ENCODE data around the gene RRP36. TPM values are rescaled to one million over a fixed set of nuclear protein-coding genes. Genes with fewer than 3 reads are reported as not detected.
A peak's percentile ranks its signal among the peaks of the same experiment; 100 is the strongest.

The RRP36 gene
- total and polyA plus RNA-seq, 2 experiments from 2014 or later = 72.5 to 83.2 TPM

GRCh38 chr6:42979523-42980177 lies 41.8 kb upstream of the RRP36 start:
- Histone ChIP-seq H3K4me2 (peak overlapping the region; percentile 85), H3K79me2 (peaks cover 33% of the 10 kb centered on the region), H3K36me3 (replicated peaks; ENCODE audit: insufficient read depth, low read depth) (no peaks in the 10 kb centered on the region), H3K4me1 (ENCODE audit: insufficient read depth) (peaks cover 15% of the 10 kb centered on the region), H2AFZ (peak overlapping the region; percentile 91), H3K9me3 (ENCODE audit: low read depth) (no peaks in the 10 kb centered on the region), H3K4me3 (peak overlapping the region; percentile 95), H4K20me1 (ENCODE audit: insufficient read depth, poor library complexity, severe bottlenecking) (no peaks in the 10 kb centered on the region), H3K27ac (peak overlapping the region; percentile 97), H3K27me3 (no peaks in the 10 kb centered on the region), H3K9me2 (replicated peaks; ENCODE audit: insufficient read depth) (no peaks in the 10 kb centered on the region)
- TF ChIP-seq EZH2 (IDR thresholded peaks at IDR 0.05; ENCODE audit: borderline replicate concordance) (no peak), EZH2phosphoT487 (IDR thresholded peaks at IDR 0.05; ENCODE audit: low read depth, severe bottlenecking, unreplicated experiment) (no peak), CTCF (IDR thresholded peaks at IDR 0.05; ENCODE audit: poor library complexity) (no peak)
- peak; percentile 30 for DNase-seq (ENCODE audit: low spot score)
- 63% methylated on average over 9 of the region's 9 CpGs for WGBS (ENCODE audit: low lambda C conversion rate, missing lambda C conversion rate)

- TF ChIP-seq EZH2phosphoT487 (IDR thresholded peaks at IDR 0.05; ENCODE audit: low read depth, severe bottlenecking, unreplicated experiment) = no peak
- no peak for TF ChIP-seq CTCF (IDR thresholded peaks at IDR 0.05; ENCODE audit: poor library complexity)
- TF ChIP-seq EZH2 (IDR thresholded peaks at IDR 0.05; ENCODE audit: borderline replicate concordance) = no peak
- H3K27ac ChIP-seq = no peak overlapping the region
- H3K9me2 ChIP-seq (replicated peaks; ENCODE audit: insufficient read depth) = no peaks in the 10 kb centered on the region
- H3K36me3 ChIP-seq (replicated peaks; ENCODE audit: insufficient read depth, low read depth) = no peaks in the 10 kb centered on the region
- H3K4me1 ChIP-seq (ENCODE audit: insufficient read depth) = peaks cover 25% of the 10 kb centered on the region
- 93% methylated on average over 5 of the region's 5 CpGs for WGBS (ENCODE audit: low lambda C conversion rate, missing lambda C conversion rate)
- no peaks in the 10 kb centered on the region for H3K9me3 ChIP-seq (ENCODE audit: low read depth)
- no peaks in the 10 kb centered on the region for H3K27me3 ChIP-seq
- no peak overlapping the region for H3K4me2 ChIP-seq
- DNase-seq (ENCODE audit: low spot score) = no peak
- H3K4me3 ChIP-seq = no peak overlapping the region
- no peak overlapping the region for H2AFZ ChIP-seq
- H3K79me2 ChIP-seq = peaks cover 41% of the 10 kb centered on the region
- H4K20me1 ChIP-seq (ENCODE audit: insufficient read depth, poor library complexity, severe bottlenecking) = no peaks in the 10 kb centered on the region
These were observed 39.6 kb upstream of the RRP36 start for GRCh38 chr6:42981836-42982235.

- peak; percentile 99 for DNase-seq (ENCODE audit: low spot score)
- H3K27ac ChIP-seq = peak within 1 kb of the TSS; percentile 77
- H3K4me3 ChIP-seq = peak within 1 kb of the TSS; percentile 35
- H2AFZ ChIP-seq = peak within 1 kb of the TSS; percentile 54
- WGBS (ENCODE audit: low lambda C conversion rate, missing lambda C conversion rate) = 1% methylated on average over 48 of the region's 59 CpGs
- peaks cover 14% of the 10 kb centered on the region for H3K4me1 ChIP-seq (ENCODE audit: insufficient read depth)
- TF ChIP-seq EZH2 (IDR thresholded peaks at IDR 0.05; ENCODE audit: borderline replicate concordance) = no peak
- TF ChIP-seq CTCF (IDR thresholded peaks at IDR 0.05; ENCODE audit: poor library complexity) = no peak
- TF ChIP-seq EZH2phosphoT487 (IDR thresholded peaks at IDR 0.05; ENCODE audit: low read depth, severe bottlenecking, unreplicated experiment) = no peak
- H3K9me3 ChIP-seq (ENCODE audit: low read depth) = no peaks in the 10 kb centered on the region
- no peaks in the 10 kb centered on the region for H3K9me2 ChIP-seq (replicated peaks; ENCODE audit: insufficient read depth)
- peaks cover 30% of the 10 kb centered on the region for H3K79me2 ChIP-seq
- peaks cover 3% of the 10 kb centered on the region for H4K20me1 ChIP-seq (ENCODE audit: insufficient read depth, poor library complexity, severe bottlenecking)
- H3K36me3 ChIP-seq (replicated peaks; ENCODE audit: insufficient read depth, low read depth) = no peaks in the 10 kb centered on the region
- H3K4me2 ChIP-seq = peak within 1 kb of the TSS; percentile 95
- no peaks in the 10 kb centered on the region for H3K27me3 ChIP-seq
These were observed 37.2 kb upstream of the RRP36 start, which contains the start of gene PPP2R5D for GRCh38 chr6:42984001-42984923. Gene PPP2R5D (plus strand): TSS chr6:42984570. CDS start chr6:42984678, 108 bp downstream.

Data from hepatocyte (in vitro differentiated cells).